Breast epithelium (tissue), 4 donors: Measurements from ENCODE around the gene TPX2. TPM values are rescaled to one million over a fixed set of nuclear protein-coding genes. Genes with fewer than 3 reads are reported as not detected.
A peak's percentile ranks its signal among the peaks of the same experiment; 100 is the strongest.

Source experiments
- DNase-seq, 2 donors: peaks; one replicate each; pipeline ENCODE4 v3.0.0-alpha.2; 2019; ENCODE audit warnings: low spot score in 2 of 2
- H3K27ac ChIP-seq, 2 donors: fragments of 200-600 bp; sonication (generic) in 1 of 2; one replicate each; pipeline ENCODE4 v1.5.1; 2016 to 2019; ENCODE audit warnings: mild to moderate bottlenecking in 1 of 2
- H3K27me3 ChIP-seq, 2 donors: fragments of 200-600 bp; sonication (generic) in 1 of 2; one replicate each; pipeline versions ENCODE4 v1.5.1 to v1.6.0; 2017 to 2019; ENCODE audit warnings: control low read depth in 1 of 2, mild to moderate bottlenecking in 1 of 2
- H3K36me3 ChIP-seq: fragments of 200-600 bp; one replicate; pipeline ENCODE4 v1.5.1; 2019
- H3K4me1 ChIP-seq, 2 donors: fragments of 200-600 bp; sonication (generic); one replicate each; pipeline ENCODE4 v1.5.1; 2016 to 2019; ENCODE audit warnings: control low read depth in 1 of 2
- H3K4me3 ChIP-seq, 3 donors: fragments of 200-600 bp; sonication (generic); 1 replicate in 2 of 3; 2 replicates in 1 of 3; pipeline ENCODE4 v1.5.1; 2016 to 2019; ENCODE audit warnings: mild to moderate bottlenecking in 3 of 3, moderate library complexity in 2 of 3
- H3K9me3 ChIP-seq, 2 donors: fragments of 200-600 bp; sonication (generic) in 1 of 2; one replicate each; pipeline ENCODE4 v1.5.1; 2016 to 2019; ENCODE audit warnings: control low read depth in 1 of 2
- POLR2A ChIP-seq: fragments of 450-650 bp; IDR thresholded peaks from one replicate; pipeline ENCODE4 v1.6.1; 2016; ENCODE audit warnings: antibody characterized with exemption, mild to moderate bottlenecking, moderate library complexity
- POLR2AphosphoS5 ChIP-seq, 3 donors: sonication (generic); formaldehyde crosslinking; IDR thresholded peaks; one replicate each; pipeline ENCODE4 v1.6.1; 2017; ENCODE audit warnings: antibody characterized with exemption in 3 of 3
- intact Hi-C: fragments of 100-400 bp; cut with DNase I; formaldehyde crosslinking; loops from one replicate; pipeline ENCODE4 v1.15.1; 2023; ENCODE audit warnings: low total_unique reads
- total RNA-seq, 3 donors: library from RNA; depleted of rRNA; stranded (reverse); fragments of >200 nt; gene quantifications; one replicate each; pipeline ENCODE4 v1.1.0, GENCODE V29; 2016
- TF ChIP-seq, protein P1 (sequence below), 3 donors: fragments of 450-650 bp; IDR thresholded peaks; one replicate each; pipeline ENCODE4 v1.5.1; 2016 to 2017; ENCODE audit warnings: antibody characterized with exemption in 3 of 3, mild to moderate bottlenecking in 3 of 3, moderate library complexity in 3 of 3

The TPX2 gene
- total RNA-seq, 3 donors from 2014 or later = 0.33 to 3.8 (median 0.73) TPM

- TF ChIP-seq POLR2AphosphoS5 (IDR thresholded peaks at IDR 0.05) = no peak
- TF ChIP-seq, protein P1, sequence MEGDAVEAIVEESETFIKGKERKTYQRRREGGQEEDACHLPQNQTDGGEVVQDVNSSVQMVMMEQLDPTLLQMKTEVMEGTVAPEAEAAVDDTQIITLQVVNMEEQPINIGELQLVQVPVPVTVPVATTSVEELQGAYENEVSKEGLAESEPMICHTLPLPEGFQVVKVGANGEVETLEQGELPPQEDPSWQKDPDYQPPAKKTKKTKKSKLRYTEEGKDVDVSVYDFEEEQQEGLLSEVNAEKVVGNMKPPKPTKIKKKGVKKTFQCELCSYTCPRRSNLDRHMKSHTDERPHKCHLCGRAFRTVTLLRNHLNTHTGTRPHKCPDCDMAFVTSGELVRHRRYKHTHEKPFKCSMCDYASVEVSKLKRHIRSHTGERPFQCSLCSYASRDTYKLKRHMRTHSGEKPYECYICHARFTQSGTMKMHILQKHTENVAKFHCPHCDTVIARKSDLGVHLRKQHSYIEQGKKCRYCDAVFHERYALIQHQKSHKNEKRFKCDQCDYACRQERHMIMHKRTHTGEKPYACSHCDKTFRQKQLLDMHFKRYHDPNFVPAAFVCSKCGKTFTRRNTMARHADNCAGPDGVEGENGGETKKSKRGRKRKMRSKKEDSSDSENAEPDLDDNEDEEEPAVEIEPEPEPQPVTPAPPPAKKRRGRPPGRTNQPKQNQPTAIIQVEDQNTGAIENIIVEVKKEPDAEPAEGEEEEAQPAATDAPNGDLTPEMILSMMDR (IDR thresholded peaks at IDR 0.05) = no peak
- no peak for TF ChIP-seq POLR2A
- no peaks in the 10 kb centered on the region for H3K4me1 ChIP-seq
- intact Hi-C loops = no loop called here
These were observed 91.4 kb downstream of the TPX2 start for GRCh38 chr20:31830406-31830981.

GRCh38 chr20:31831211-31831610 lies 92.1 kb downstream of the TPX2 start:
- DNase-seq = no peak
- no peak for TF ChIP-seq POLR2A
- TF ChIP-seq POLR2AphosphoS5 (IDR thresholded peaks at IDR 0.05) = no peak
- TF ChIP-seq, protein P1 (IDR thresholded peaks at IDR 0.05) = no peak
- H3K9me3 ChIP-seq = no peaks in the 10 kb centered on the region
- no peak overlapping the region for H3K4me3 ChIP-seq
- intact Hi-C loops = no loop called here
- H3K27me3 ChIP-seq = no peaks in the 10 kb centered on the region
- H3K27ac ChIP-seq = no peak overlapping the region
- H3K4me1 ChIP-seq = peaks cover 2 to 4% of the 10 kb centered on the region in 2 donors
- H3K36me3 ChIP-seq = no peaks in the 10 kb centered on the region

More at GRCh38 chr20:31830406-31830981, 91.4 kb downstream of the TPX2 start:
- no peak overlapping the region for H3K4me3 ChIP-seq
- H3K27me3 ChIP-seq = no peaks in the 10 kb centered on the region
- no peaks in the 10 kb centered on the region for H3K9me3 ChIP-seq
- H3K36me3 ChIP-seq = no peaks in the 10 kb centered on the region
- no peak for DNase-seq
- H3K27ac ChIP-seq = no peak overlapping the region

DNA sequence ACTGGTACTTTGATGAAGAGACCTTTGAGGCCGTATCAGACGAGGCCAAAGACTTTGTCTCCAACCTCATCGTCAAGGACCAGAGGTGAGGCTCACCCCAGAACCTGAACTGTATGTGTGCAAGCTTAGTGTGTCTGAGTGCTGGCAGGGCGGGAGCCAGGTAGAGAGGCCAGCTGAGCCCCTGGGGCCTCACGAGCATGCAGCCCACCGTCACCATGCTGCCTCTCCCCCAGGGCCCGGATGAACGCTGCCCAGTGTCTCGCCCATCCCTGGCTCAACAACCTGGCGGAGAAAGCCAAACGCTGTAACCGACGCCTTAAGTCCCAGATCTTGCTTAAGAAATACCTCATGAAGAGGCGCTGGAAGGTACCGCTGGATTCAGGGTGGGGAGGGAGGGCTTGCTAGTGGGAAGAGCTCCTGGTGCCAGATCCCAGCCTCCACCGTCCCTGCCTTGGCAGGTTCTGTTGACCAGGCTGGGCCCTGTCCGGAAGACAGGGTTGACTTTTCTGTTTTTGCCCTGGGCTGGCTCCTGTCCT lies 92.7 kb downstream of the TPX2 start:
- DNase-seq = no peak
- TF ChIP-seq, protein P1 (IDR thresholded peaks at IDR 0.05) = no peak
- TF ChIP-seq POLR2A (no peak), POLR2AphosphoS5 (IDR thresholded peaks at IDR 0.05) (no peak)
- Histone ChIP-seq H3K4me1 (peaks cover 2 to 10% of the 10 kb centered on the region in 2 donors), H3K27ac (no peak overlapping the region), H3K27me3 (no peaks in the 10 kb centered on the region), H3K9me3 (no peaks in the 10 kb centered on the region), H3K36me3 (no peaks in the 10 kb centered on the region), H3K4me3 (no peak overlapping the region)
- intact Hi-C loops = no loop called here

DNA sequence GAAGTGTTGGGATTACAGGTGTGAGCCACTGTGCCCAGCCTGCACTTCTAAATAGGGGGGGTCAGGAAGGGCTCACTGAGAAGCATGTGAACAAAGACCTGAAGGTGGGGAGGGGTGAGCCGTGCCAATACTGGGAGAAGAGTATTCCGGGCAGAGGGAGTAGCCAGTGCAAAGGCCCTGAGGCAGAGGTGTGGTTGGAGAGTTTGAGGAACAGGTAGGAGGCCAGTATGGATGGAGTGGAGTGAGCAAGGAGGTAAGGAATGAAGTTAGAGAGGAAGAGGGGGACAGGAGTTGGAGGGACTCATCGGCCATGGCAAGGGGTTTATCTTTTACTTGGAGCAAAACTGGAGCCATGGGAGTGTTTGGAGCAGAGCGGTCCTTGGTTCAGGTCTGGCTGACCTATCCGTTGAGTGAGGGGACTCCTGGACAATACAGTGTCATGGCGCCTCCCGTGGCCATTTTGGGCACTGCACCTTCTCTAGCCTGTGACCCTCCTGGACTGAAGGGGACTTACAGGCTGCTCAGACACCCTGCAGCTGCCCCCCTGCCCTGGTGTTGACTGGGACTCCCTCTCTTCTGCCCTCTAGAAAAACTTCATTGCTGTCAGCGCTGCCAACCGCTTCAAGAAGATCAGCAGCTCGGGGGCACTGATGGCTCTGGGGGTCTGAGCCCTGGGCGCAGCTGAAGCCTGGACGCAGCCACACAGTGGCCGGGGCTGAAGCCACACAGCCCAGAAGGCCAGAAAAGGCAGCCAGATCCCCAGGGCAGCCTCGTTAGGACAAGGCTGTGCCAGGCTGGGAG lies 94.2 kb downstream of the TPX2 start:
- intact Hi-C loops = no loop called here
- TF ChIP-seq POLR2A = no peak
- no peak for TF ChIP-seq POLR2AphosphoS5 (IDR thresholded peaks at IDR 0.05)
- TF ChIP-seq, protein P1 (IDR thresholded peaks at IDR 0.05) = peak in 2 of 3 donors; percentile 44 to 66
- no peaks in the 10 kb centered on the region for H3K27me3 ChIP-seq
- no peak for DNase-seq
- H3K9me3 ChIP-seq = no peaks in the 10 kb centered on the region
- no peak overlapping the region for H3K4me3 ChIP-seq
- no peak overlapping the region for H3K27ac ChIP-seq
- peaks cover 2 to 13% of the 10 kb centered on the region in 2 donors for H3K4me1 ChIP-seq
- H3K36me3 ChIP-seq = no peaks in the 10 kb centered on the region

DNA sequence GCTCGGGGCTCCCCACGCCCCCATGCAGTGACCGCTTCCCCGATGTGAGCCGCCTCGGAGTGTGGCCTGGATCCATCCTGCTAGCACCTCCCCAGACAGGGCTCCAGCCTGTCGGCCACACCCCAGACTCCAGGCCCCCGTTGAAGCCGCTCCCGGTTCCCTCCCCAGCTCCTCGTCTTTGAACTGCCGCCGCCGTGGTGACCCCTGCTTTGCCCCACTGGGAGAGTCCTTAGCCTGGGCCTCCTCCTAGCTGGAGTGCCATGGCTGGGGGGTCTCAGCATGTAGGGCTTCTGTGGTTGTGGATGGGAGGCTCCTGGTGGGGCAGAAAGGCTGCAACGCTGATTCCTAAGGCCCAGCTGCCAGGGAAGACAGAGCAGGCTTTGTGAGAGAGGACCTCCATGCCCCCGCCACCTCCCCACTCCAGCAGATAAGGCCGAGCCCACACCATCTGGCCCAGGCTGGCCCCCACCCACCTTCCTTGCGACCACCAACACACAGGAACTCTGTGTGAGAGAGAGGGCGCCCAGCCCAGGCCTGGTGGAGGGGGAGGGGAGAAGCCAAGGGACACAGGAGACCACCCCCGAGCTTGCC lies 94.9 kb downstream of the TPX2 start:
- TF ChIP-seq, protein P1 (IDR thresholded peaks at IDR 0.05) = no peak
- TF ChIP-seq POLR2A = no peak
- no peak for TF ChIP-seq POLR2AphosphoS5 (IDR thresholded peaks at IDR 0.05)
- Histone ChIP-seq H3K36me3 (no peaks in the 10 kb centered on the region), H3K4me1 (peaks cover 2 to 13% of the 10 kb centered on the region in 2 donors), H3K9me3 (no peaks in the 10 kb centered on the region), H3K4me3 (no peak overlapping the region), H3K27me3 (no peaks in the 10 kb centered on the region), H3K27ac (no peak overlapping the region)
- DNase-seq = no peak
- intact Hi-C loops = no loop called here
